ENCODE results near the gene LRRC7.

The LRRC7 gene

DNA sequence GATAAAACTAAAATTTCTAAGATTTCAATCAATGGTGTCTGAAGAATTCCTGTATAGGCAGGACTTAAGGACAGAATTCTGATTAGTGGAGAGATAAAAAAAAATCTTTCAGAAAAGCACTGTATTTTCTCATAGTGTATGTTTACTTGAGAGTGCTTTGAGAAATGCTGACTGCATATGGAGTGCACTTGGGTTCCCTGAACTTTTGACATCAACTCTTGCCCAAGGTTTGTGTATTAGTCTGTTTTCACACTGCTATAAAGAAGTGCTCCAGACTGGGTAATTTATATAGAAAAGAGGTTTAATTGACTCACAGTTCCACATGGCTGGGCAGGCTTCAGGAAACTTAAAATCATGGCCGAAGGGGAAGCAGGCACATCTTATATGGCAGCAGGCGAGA lies 362.7 kb downstream of the LRRC7 start:
- H3K4me1 ChIP-seq (ENCODE audit: control insufficient read depth in 2 of 2, insufficient read depth in 1 of 2, low read depth in 1 of 2, low read length in 2 of 2): no peaks in the 10 kb centered on the region
- no peaks in the 10 kb centered on the region for H3K79me1 ChIP-seq (ENCODE audit: low read depth, low read length)
- no peak overlapping the region for H2BK15ac ChIP-seq (ENCODE audit: low read length)
- no peak overlapping the region for H4K8ac ChIP-seq (ENCODE audit: low read depth, low read length)
- no peak overlapping the region for H2BK12ac ChIP-seq (ENCODE audit: low read length)
- no peak overlapping the region for H2AK5ac ChIP-seq (ENCODE audit: low read depth, low read length)
- H3K27ac ChIP-seq (replicated peaks; ENCODE audit: low read length): no peak overlapping the region
- no peak overlapping the region for H2BK120ac ChIP-seq (ENCODE audit: low read depth, low read length)
- no peak overlapping the region for H3K18ac ChIP-seq (ENCODE audit: low read length)
- H3K9ac ChIP-seq (ENCODE audit: low read depth, low read length, poor library complexity): no peak overlapping the region
- no peaks in the 10 kb centered on the region for H3K36me3 ChIP-seq (replicated peaks in 1 of 2; ENCODE audit: control insufficient read depth in 2 of 2, insufficient read depth in 2 of 2, low read length in 2 of 2)
- H3K4ac ChIP-seq (ENCODE audit: low read length): no peak overlapping the region
- H4K91ac ChIP-seq (ENCODE audit: low read depth, low read length, poor library complexity): no peak overlapping the region
- no peak overlapping the region for H2AFZ ChIP-seq (ENCODE audit: low read length)
- no peak overlapping the region for H3K4me2 ChIP-seq (ENCODE audit: insufficient read depth, low read length, poor library complexity, severe bottlenecking)
- H3K14ac ChIP-seq (ENCODE audit: low read length): no peak overlapping the region
- no peak for DNase-seq (ENCODE audit: low spot score)
- H3K23ac ChIP-seq (ENCODE audit: low read depth, low read length, poor library complexity): no peak overlapping the region
- H3K9me3 ChIP-seq (replicated peaks in 1 of 2; ENCODE audit: control insufficient read depth in 2 of 2, insufficient read depth in 1 of 2, low read depth in 1 of 2, low read length in 2 of 2): no peaks in the 10 kb centered on the region
- no peak overlapping the region for H3K4me3 ChIP-seq (ENCODE audit: low read length in 2 of 2)
- WGBS, 2 donors (ENCODE audit: extremely low coverage in 2 of 2, insufficient read length in 2 of 2, insufficient replicate concordance in 1 of 2): no CpG with 5 or more reads among the region's 2 CpGs
- H3K27me3 ChIP-seq (ENCODE audit: control insufficient read depth in 3 of 3, insufficient read depth in 3 of 3, low read depth in 1 of 3, low read length in 3 of 3): no peaks in the 10 kb centered on the region
- no peak overlapping the region for H2BK5ac ChIP-seq (ENCODE audit: low read length)

DNA sequence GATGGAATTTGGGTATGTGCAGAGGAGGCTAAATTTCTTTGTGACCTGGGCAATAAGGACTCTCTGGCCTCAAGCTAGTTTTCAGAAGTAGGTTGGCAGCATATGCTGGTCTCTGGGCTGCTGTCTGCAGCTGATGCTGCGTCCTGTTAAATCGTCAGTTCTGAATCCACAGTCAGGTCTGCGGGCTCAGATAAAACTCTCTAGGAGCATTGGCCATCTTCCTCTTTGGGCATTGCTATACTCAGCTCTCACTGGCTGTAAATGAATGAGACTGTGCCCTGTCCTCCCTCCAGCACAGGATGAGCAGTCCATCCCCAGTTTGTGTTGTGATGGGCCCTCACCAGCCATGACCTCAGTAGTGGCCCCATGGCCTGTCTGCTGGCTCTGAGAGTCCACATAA lies 365.0 kb downstream of the LRRC7 start:
- no peak overlapping the region for H2BK5ac ChIP-seq (ENCODE audit: low read length)
- H2BK15ac ChIP-seq (ENCODE audit: low read length): no peak overlapping the region
- H3K4me2 ChIP-seq (ENCODE audit: insufficient read depth, low read length, poor library complexity, severe bottlenecking): no peak overlapping the region
- no CpG with 5 or more reads among the region's 3 CpGs for WGBS, 2 donors (ENCODE audit: extremely low coverage in 2 of 2, insufficient read length in 2 of 2, insufficient replicate concordance in 1 of 2)
- no peak overlapping the region for H3K14ac ChIP-seq (ENCODE audit: low read length)
- H4K8ac ChIP-seq (ENCODE audit: low read depth, low read length): no peak overlapping the region
- peak overlapping the region; percentile 3 for H4K91ac ChIP-seq (ENCODE audit: low read depth, low read length, poor library complexity)
- H3K4me1 ChIP-seq (ENCODE audit: control insufficient read depth in 2 of 2, insufficient read depth in 1 of 2, low read depth in 1 of 2, low read length in 2 of 2): no peaks in the 10 kb centered on the region
- no peak overlapping the region for H2BK120ac ChIP-seq (ENCODE audit: low read depth, low read length)
- no peak overlapping the region for H3K23ac ChIP-seq (ENCODE audit: low read depth, low read length, poor library complexity)
- H3K27me3 ChIP-seq (ENCODE audit: control insufficient read depth in 3 of 3, insufficient read depth in 3 of 3, low read depth in 1 of 3, low read length in 3 of 3): no peaks in the 10 kb centered on the region
- H3K18ac ChIP-seq (ENCODE audit: low read length): no peak overlapping the region
- H3K36me3 ChIP-seq (replicated peaks in 1 of 2; ENCODE audit: control insufficient read depth in 2 of 2, insufficient read depth in 2 of 2, low read length in 2 of 2): no peaks in the 10 kb centered on the region
- no peak overlapping the region for H2AK5ac ChIP-seq (ENCODE audit: low read depth, low read length)
- H2AFZ ChIP-seq (ENCODE audit: low read length): no peak overlapping the region
- H3K79me1 ChIP-seq (ENCODE audit: low read depth, low read length): no peaks in the 10 kb centered on the region
- no peak overlapping the region for H2BK12ac ChIP-seq (ENCODE audit: low read length)
- H3K4me3 ChIP-seq (ENCODE audit: low read length in 2 of 2): no peak overlapping the region
- H3K9ac ChIP-seq (ENCODE audit: low read depth, low read length, poor library complexity): no peak overlapping the region
- H3K27ac ChIP-seq (replicated peaks; ENCODE audit: low read length): no peak overlapping the region
- no peak overlapping the region for H3K4ac ChIP-seq (ENCODE audit: low read length)
- no peaks in the 10 kb centered on the region for H3K9me3 ChIP-seq (replicated peaks in 1 of 2; ENCODE audit: control insufficient read depth in 2 of 2, insufficient read depth in 1 of 2, low read depth in 1 of 2, low read length in 2 of 2)
- DNase-seq (ENCODE audit: low spot score): no peak

DNA sequence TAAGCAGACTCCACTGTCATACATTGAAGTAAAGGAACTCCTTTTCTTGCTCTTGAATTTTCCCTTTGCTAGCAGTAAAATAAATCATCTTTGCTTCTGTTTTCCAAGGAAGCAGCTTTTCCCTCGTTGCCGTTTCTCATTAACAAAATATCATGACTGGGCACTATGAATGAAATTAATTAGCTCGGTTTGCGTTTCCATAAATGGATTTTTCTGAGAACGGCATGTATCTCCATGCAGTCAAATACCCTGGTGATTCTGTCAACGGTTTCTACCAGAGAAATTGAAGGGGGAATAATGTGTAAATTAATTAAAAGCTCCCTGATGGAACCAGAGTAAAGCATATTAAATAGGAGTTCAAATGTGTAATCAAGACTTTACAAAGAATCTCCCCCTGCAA lies 372.5 kb downstream of the LRRC7 start:
- Histone ChIP-seq H3K4me2 (ENCODE audit: insufficient read depth, low read length, poor library complexity, severe bottlenecking) (no peak overlapping the region), H3K9ac (ENCODE audit: low read depth, low read length, poor library complexity) (no peak overlapping the region), H2AFZ (ENCODE audit: low read length) (no peak overlapping the region), H3K27ac (replicated peaks; ENCODE audit: low read length) (no peak overlapping the region), H2AK5ac (ENCODE audit: low read depth, low read length) (no peak overlapping the region), H3K36me3 (replicated peaks in 1 of 2; ENCODE audit: control insufficient read depth in 2 of 2, insufficient read depth in 2 of 2, low read length in 2 of 2) (no peaks in the 10 kb centered on the region), H3K9me3 (replicated peaks in 1 of 2; ENCODE audit: control insufficient read depth in 2 of 2, insufficient read depth in 1 of 2, low read depth in 1 of 2, low read length in 2 of 2) (no peaks in the 10 kb centered on the region), H3K27me3 (ENCODE audit: control insufficient read depth in 3 of 3, insufficient read depth in 3 of 3, low read depth in 1 of 3, low read length in 3 of 3) (no peaks in the 10 kb centered on the region), H2BK15ac (ENCODE audit: low read length) (no peak overlapping the region), H2BK5ac (ENCODE audit: low read length) (no peak overlapping the region), H3K79me1 (ENCODE audit: low read depth, low read length) (no peaks in the 10 kb centered on the region), H3K4me3 (ENCODE audit: low read length in 2 of 2) (no peak overlapping the region), H3K18ac (ENCODE audit: low read length) (no peak overlapping the region), H4K91ac (ENCODE audit: low read depth, low read length, poor library complexity) (no peak overlapping the region), H2BK120ac (ENCODE audit: low read depth, low read length) (no peak overlapping the region), H3K4me1 (ENCODE audit: control insufficient read depth in 2 of 2, insufficient read depth in 1 of 2, low read depth in 1 of 2, low read length in 2 of 2) (no peaks in the 10 kb centered on the region), H3K4ac (ENCODE audit: low read length) (no peak overlapping the region), H3K23ac (ENCODE audit: low read depth, low read length, poor library complexity) (no peak overlapping the region), H2BK12ac (ENCODE audit: low read length) (no peak overlapping the region), H3K14ac (ENCODE audit: low read length) (no peak overlapping the region), H4K8ac (ENCODE audit: low read depth, low read length) (no peak overlapping the region)
- no peak for DNase-seq (ENCODE audit: low spot score)
- no CpG with 5 or more reads among the region's 6 CpGs for WGBS, 2 donors (ENCODE audit: extremely low coverage in 2 of 2, insufficient read length in 2 of 2, insufficient replicate concordance in 1 of 2)

DNA sequence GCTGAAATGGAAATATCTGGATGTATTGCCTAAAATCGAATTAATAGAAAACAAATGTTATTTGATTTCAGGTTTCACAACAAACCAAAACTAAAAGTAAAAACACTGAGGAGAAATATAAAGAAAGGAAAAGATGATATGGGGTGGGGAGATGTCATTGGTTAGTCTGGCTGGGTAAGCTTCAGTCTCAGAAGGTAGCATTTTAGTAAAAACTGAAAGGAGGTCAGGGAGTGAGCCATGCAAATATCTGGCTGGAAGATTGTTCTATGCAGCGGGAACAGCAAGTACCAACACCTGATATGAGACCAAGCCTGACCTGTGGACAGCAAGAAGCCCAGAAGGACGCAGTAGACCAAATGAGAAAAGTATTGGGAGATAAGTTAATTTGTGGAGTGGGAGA lies 373.1 kb downstream of the LRRC7 start:
- WGBS, 2 donors (ENCODE audit: extremely low coverage in 2 of 2, insufficient read length in 2 of 2, insufficient replicate concordance in 1 of 2): no CpG with 5 or more reads among the region's 3 CpGs
- no peaks in the 10 kb centered on the region for H3K79me1 ChIP-seq (ENCODE audit: low read depth, low read length)
- no peak overlapping the region for H3K14ac ChIP-seq (ENCODE audit: low read length)
- H2BK5ac ChIP-seq (ENCODE audit: low read length): no peak overlapping the region
- H2AFZ ChIP-seq (ENCODE audit: low read length): no peak overlapping the region
- H3K27ac ChIP-seq (replicated peaks; ENCODE audit: low read length): no peak overlapping the region
- no peak overlapping the region for H2AK5ac ChIP-seq (ENCODE audit: low read depth, low read length)
- no peak overlapping the region for H3K23ac ChIP-seq (ENCODE audit: low read depth, low read length, poor library complexity)
- no peak overlapping the region for H3K18ac ChIP-seq (ENCODE audit: low read length)
- no peak overlapping the region for H2BK15ac ChIP-seq (ENCODE audit: low read length)
- H3K36me3 ChIP-seq (replicated peaks in 1 of 2; ENCODE audit: control insufficient read depth in 2 of 2, insufficient read depth in 2 of 2, low read length in 2 of 2): no peaks in the 10 kb centered on the region
- no peak overlapping the region for H4K91ac ChIP-seq (ENCODE audit: low read depth, low read length, poor library complexity)
- DNase-seq (ENCODE audit: low spot score): no peak
- H3K9ac ChIP-seq (ENCODE audit: low read depth, low read length, poor library complexity): no peak overlapping the region
- H2BK120ac ChIP-seq (ENCODE audit: low read depth, low read length): no peak overlapping the region
- no peak overlapping the region for H3K4ac ChIP-seq (ENCODE audit: low read length)
- H3K9me3 ChIP-seq (replicated peaks in 1 of 2; ENCODE audit: control insufficient read depth in 2 of 2, insufficient read depth in 1 of 2, low read depth in 1 of 2, low read length in 2 of 2): no peaks in the 10 kb centered on the region
- no peak overlapping the region for H4K8ac ChIP-seq (ENCODE audit: low read depth, low read length)
- no peak overlapping the region for H3K4me3 ChIP-seq (ENCODE audit: low read length in 2 of 2)
- no peaks in the 10 kb centered on the region for H3K4me1 ChIP-seq (ENCODE audit: control insufficient read depth in 2 of 2, insufficient read depth in 1 of 2, low read depth in 1 of 2, low read length in 2 of 2)
- H3K4me2 ChIP-seq (ENCODE audit: insufficient read depth, low read length, poor library complexity, severe bottlenecking): no peak overlapping the region
- no peaks in the 10 kb centered on the region for H3K27me3 ChIP-seq (ENCODE audit: control insufficient read depth in 3 of 3, insufficient read depth in 3 of 3, low read depth in 1 of 3, low read length in 3 of 3)
- no peak overlapping the region for H2BK12ac ChIP-seq (ENCODE audit: low read length)

Data from neuronal stem cell (in vitro differentiated cells).